ENCODE data around the gene CCDC102B.

- no peak for TF ChIP-seq EZH2 (IDR thresholded peaks at IDR 0.05; ENCODE audit: low read length, unreplicated experiment)
- TF ChIP-seq CTCF (conservative IDR thresholded peaks at IDR 0.05; ENCODE audit: low read depth, low read length) = no peak
These were observed 273.8 kb downstream of the CCDC102B start for GRCh38 chr18:69071680-69072079.
